ENCODE results near the gene ROR2. TPM values are rescaled to one million over a fixed set of nuclear protein-coding genes. Genes with fewer than 3 reads are reported as not detected.

ROR2 gene
- total and polyA plus RNA-seq, 8 donors, result 3.0 to 21.4 (median 9.8) TPM

DNA sequence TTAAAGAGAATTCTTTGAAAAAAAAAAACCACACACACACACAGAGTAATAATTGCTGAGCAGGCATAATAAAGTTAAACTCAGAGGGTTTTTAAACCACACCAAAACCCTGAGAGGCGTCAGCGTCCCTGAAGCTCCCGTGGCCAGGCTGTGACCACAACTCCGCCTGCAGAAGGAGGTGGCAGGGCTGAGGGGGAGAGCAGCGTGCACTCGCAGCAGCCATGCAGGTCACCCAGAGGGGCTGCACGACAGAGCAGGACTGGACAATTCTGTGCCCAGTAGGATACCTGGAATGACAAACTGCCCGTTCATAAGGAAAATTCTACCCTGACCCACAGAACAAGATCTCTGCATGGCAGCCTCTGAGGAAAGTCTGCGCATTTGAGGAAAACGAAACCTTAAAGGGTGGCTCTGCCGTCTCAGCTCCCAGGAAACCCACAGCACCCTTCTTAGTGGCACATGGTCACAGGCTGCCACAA, 44.0 kb downstream of the ROR2 start:
- TF ChIP-seq EP300 (IDR thresholded peaks at IDR 0.05) (no peak), POLR2AphosphoS5 (IDR thresholded peaks at IDR 0.05) (peak in 1 of 3 donors; percentile 10), POLR2A (IDR thresholded peaks at IDR 0.05) (no peak)
- TF ChIP-seq, protein P1, sequence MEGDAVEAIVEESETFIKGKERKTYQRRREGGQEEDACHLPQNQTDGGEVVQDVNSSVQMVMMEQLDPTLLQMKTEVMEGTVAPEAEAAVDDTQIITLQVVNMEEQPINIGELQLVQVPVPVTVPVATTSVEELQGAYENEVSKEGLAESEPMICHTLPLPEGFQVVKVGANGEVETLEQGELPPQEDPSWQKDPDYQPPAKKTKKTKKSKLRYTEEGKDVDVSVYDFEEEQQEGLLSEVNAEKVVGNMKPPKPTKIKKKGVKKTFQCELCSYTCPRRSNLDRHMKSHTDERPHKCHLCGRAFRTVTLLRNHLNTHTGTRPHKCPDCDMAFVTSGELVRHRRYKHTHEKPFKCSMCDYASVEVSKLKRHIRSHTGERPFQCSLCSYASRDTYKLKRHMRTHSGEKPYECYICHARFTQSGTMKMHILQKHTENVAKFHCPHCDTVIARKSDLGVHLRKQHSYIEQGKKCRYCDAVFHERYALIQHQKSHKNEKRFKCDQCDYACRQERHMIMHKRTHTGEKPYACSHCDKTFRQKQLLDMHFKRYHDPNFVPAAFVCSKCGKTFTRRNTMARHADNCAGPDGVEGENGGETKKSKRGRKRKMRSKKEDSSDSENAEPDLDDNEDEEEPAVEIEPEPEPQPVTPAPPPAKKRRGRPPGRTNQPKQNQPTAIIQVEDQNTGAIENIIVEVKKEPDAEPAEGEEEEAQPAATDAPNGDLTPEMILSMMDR (IDR thresholded peaks at IDR 0.05), result no peak
- Histone ChIP-seq H3K27ac (peak overlapping the region in 4 of 5 donors; percentile 36 to 61 (median 46)), H3K36me3 (no peaks in the 10 kb centered on the region), H3K9me3 (no peaks in the 10 kb centered on the region), H3K4me3 (peak overlapping the region; percentile 41 to 47 (median 45)), H3K4me1 (peaks cover 21 to 84% (median 56%) of the 10 kb centered on the region in 4 donors), H3K27me3 (no peaks in the 10 kb centered on the region)
- DNase-seq, result peak; percentile 45 to 62
- whole genome bisulfite sequencing, 5 donors, result 20 to 35% (median 25%) methylated on average over 11 of the region's 11 CpGs
- intact Hi-C loops (cut with DNase I; ENCODE audit: low total_unique reads), result no loop called here

DNA sequence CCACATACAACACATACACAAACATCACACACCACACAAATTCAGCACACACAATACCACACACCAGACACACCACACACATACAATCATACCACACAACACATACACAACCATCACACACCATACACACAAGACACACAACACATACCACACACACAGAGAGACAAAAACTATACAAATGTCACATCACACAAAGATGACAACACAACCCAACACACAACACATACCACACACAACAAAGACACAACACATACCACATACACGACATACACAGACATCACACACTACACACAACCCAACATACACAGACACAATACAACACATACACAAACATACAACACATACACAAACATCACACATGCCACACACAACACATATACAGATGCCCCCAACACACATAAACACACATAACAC, 44.8 kb downstream of the ROR2 start:
- no peak overlapping the region for H3K4me3 ChIP-seq
- no peaks in the 10 kb centered on the region for H3K27me3 ChIP-seq
- H3K27ac ChIP-seq, result peak overlapping the region in 1 of 5 donors; percentile 54
- TF ChIP-seq, protein P1 (IDR thresholded peaks at IDR 0.05), result no peak
- TF ChIP-seq EP300 (IDR thresholded peaks at IDR 0.05) (no peak), POLR2AphosphoS5 (IDR thresholded peaks at IDR 0.05) (no peak), POLR2A (IDR thresholded peaks at IDR 0.05) (no peak)
- no peaks in the 10 kb centered on the region for H3K9me3 ChIP-seq
- no peaks in the 10 kb centered on the region for H3K36me3 ChIP-seq
- no peak for DNase-seq
- intact Hi-C loops (cut with DNase I; ENCODE audit: low total_unique reads), result no loop called here
- WGBS, 5 donors, result 90 to 100% (median 96%) methylated on average over 1 of the region's 1 CpG
- peaks cover 29 to 88% (median 63%) of the 10 kb centered on the region in 4 donors for H3K4me1 ChIP-seq

DNA sequence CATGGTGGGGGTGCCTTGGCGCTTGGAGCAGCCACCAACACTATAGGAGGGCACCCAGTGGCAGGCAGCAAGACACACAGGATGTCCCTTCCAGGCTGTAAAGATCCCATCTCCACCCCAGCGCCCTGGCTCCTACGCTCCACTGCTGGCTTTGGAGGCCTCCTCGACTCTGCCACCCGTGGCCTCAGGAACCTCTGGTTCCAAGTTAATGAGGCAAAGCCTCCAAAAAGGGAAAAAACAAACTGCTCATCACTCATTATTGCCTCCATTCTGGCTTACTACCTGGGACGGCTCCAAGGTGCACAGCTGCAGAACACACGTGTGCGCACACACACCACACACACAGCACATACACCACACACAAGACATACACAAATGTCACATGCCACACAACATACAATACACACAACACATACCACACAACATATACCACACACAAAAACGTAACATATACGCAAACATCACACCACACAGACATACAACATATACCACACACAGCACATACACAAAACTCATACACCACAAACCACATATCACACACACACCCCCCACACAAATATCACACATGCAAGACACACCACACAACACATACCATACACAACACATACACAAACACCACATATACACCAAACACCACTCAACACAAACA, 45.3 kb downstream of the ROR2 start:
- TF ChIP-seq, protein P1 (IDR thresholded peaks at IDR 0.05), result no peak
- no peak for TF ChIP-seq POLR2A (IDR thresholded peaks at IDR 0.05)
- TF ChIP-seq POLR2AphosphoS5 (IDR thresholded peaks at IDR 0.05), result no peak
- TF ChIP-seq EP300 (IDR thresholded peaks at IDR 0.05), result no peak
- DNase-seq, result no peak
- no peaks in the 10 kb centered on the region for H3K27me3 ChIP-seq
- intact Hi-C loops (cut with DNase I; ENCODE audit: low total_unique reads), result no loop called here
- 81 to 95% (median 92%) methylated on average over 9 to 10 of the region's 10 CpGs for WGBS, 5 donors
- H3K36me3 ChIP-seq, result no peaks in the 10 kb centered on the region
- H3K9me3 ChIP-seq, result no peaks in the 10 kb centered on the region
- H3K4me1 ChIP-seq, result peaks cover 32 to 93% (median 68%) of the 10 kb centered on the region in 4 donors
- no peak overlapping the region for H3K4me3 ChIP-seq
- H3K27ac ChIP-seq, result peak overlapping the region in 4 of 5 donors; percentile 32 to 79 (median 46)

DNA sequence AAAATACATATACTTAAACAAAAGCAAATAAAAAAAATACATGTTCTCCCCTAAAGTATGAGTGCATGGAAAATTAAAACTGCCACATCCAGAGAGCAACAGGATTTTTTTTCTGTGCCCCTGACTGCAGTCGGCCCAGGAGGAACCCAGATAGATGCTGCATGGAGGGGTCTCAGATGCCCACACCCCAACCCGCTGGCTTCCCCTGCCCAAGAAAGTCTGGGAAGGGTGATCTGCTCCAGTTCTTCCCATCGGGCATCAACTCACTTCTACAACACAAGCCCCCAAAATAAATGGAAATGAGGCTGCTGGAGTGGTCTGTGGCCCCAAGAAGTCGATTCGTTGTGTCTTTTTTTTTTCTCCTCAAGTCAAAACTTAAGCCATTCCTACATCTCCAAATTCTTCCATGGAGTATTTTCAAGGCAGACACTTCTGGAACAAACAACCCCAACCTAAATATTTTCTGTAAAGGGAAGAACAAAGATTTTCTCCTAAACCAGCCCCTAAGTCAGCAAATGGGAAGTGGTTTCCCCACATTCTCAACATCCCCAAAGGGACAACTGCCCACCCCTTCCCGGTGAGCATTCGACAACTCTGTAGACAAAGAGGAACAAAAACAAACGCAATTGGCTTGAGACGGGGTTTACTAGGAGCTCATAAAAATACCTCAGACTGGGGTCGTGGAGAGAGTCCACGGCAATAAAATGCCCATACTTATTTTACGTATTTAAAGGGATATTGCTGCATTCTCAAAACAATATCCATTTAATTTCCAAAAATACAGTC, 46.7 kb downstream of the ROR2 start:
- DNase-seq, result no peak
- intact Hi-C loops (cut with DNase I; ENCODE audit: low total_unique reads), result no loop called here
- TF ChIP-seq EP300 (IDR thresholded peaks at IDR 0.05) (no peak), POLR2AphosphoS5 (IDR thresholded peaks at IDR 0.05) (no peak), POLR2A (IDR thresholded peaks at IDR 0.05) (no peak)
- TF ChIP-seq, protein P1 (IDR thresholded peaks at IDR 0.05), result no peak

More for the DNA sequence above, 46.7 kb downstream of the ROR2 start:
- no peaks in the 10 kb centered on the region for H3K36me3 ChIP-seq
- no peaks in the 10 kb centered on the region for H3K27me3 ChIP-seq
- WGBS, 5 donors, result 69 to 71% (median 70%) methylated on average over 12 of the region's 12 CpGs
- H3K4me3 ChIP-seq, result no peak overlapping the region
- peaks cover 46 to 100% (median 77%) of the 10 kb centered on the region in 4 donors for H3K4me1 ChIP-seq
- H3K9me3 ChIP-seq, result no peaks in the 10 kb centered on the region
- peak overlapping the region in 3 of 5 donors; percentile 10 to 79 (median 38) for H3K27ac ChIP-seq
